NOMO-1 treated with DMSO at 0.1 percent for 48 hours (cell line): Measurements from ENCODE around the gene KATNAL2.

Experiments used
- DNase-seq: peaks from one replicate; lab custom pipeline; 2025; ENCODE audit not compliant: unreplicated experiment; lab: John Stamatoyannopoulos, UW

KATNAL2 gene

GRCh38 chr18:47110492-47111274 lies 193.3 kb downstream of the KATNAL2 start:
- DNase-seq: no peak

- no peak for DNase-seq
Observed at GRCh38 chr18:47113796-47114540, 196.6 kb downstream of the KATNAL2 start.

- DNase-seq: no peak
Observed at GRCh38 chr18:47115205-47115604, 197.8 kb downstream of the KATNAL2 start.

GRCh38 chr18:47118981-47119380 lies 201.6 kb downstream of the KATNAL2 start:
- DNase-seq: no peak

GRCh38 chr18:47120428-47120827 lies 203.0 kb downstream of the KATNAL2 start:
- no peak for DNase-seq

- DNase-seq: no peak
Observed at GRCh38 chr18:47121146-47121545, 203.7 kb downstream of the KATNAL2 start.

GRCh38 chr18:47141289-47141688 lies 223.9 kb downstream of the KATNAL2 start:
- no peak for DNase-seq

GRCh38 chr18:47143153-47143552 lies 225.8 kb downstream of the KATNAL2 start:
- DNase-seq: no peak

GRCh38 chr18:47143899-47144485 lies 226.6 kb downstream of the KATNAL2 start:
- DNase-seq: no peak

GRCh38 chr18:47146206-47146605 lies 228.8 kb downstream of the KATNAL2 start:
- no peak for DNase-seq

- DNase-seq: no peak
Observed at GRCh38 chr18:47149457-47150028, 232.1 kb downstream of the KATNAL2 start.

GRCh38 chr18:47150029-47150823 lies 232.8 kb downstream of the KATNAL2 start, which contains the start of gene HDHD2:
Gene HDHD2, minus strand, starts transcription at chr18:47150500. Its CDS starts 14,061 bp downstream, at chr18:47136439.
- DNase-seq: peak; percentile 61

GRCh38 chr18:47150824-47151366 lies 233.5 kb downstream of the KATNAL2 start:
- DNase-seq: peak; percentile 4

GRCh38 chr18:47151439-47151838 lies 234.0 kb downstream of the KATNAL2 start:
- DNase-seq: no peak
